Vagina (tissue), 2 donors: ENCODE data around the gene EML1.
"Not testable (repeated sequence)": the region's sequence is repeated elsewhere in the genome, so short reads cannot be mapped to it uniquely, and the experiment has no call there.

Source experiments
- POLR2A ChIP-seq, 2 donors: fragments of 450-650 bp; IDR thresholded peaks; one replicate each; pipeline ENCODE4 v1.6.1; 2017; ENCODE audit warnings: antibody characterized with exemption in 2 of 2, mild to moderate bottlenecking in 2 of 2, moderate library complexity in 2 of 2
- POLR2AphosphoS5 ChIP-seq, 2 donors: sonication (generic); formaldehyde crosslinking; IDR thresholded peaks; one replicate each; pipeline ENCODE4 v1.9.0; 2017; ENCODE audit warnings: antibody characterized with exemption in 2 of 2, mild to moderate bottlenecking in 2 of 2, low read depth in 1 of 2; ENCODE audit not compliant: insufficient read depth in 1 of 2
- TF ChIP-seq, protein P1 (sequence below), 3 experiments: fragments of 450-650 bp in 2 of 3; fragments of 200-600 bp in 1 of 3; sonication (generic) in 1 of 3; IDR thresholded peaks; one replicate each; pipeline ENCODE4 v1.5.1; 2017 to 2019; ENCODE audit warnings: antibody characterized with exemption in 3 of 3, mild to moderate bottlenecking in 2 of 3, moderate library complexity in 2 of 3

DNA sequence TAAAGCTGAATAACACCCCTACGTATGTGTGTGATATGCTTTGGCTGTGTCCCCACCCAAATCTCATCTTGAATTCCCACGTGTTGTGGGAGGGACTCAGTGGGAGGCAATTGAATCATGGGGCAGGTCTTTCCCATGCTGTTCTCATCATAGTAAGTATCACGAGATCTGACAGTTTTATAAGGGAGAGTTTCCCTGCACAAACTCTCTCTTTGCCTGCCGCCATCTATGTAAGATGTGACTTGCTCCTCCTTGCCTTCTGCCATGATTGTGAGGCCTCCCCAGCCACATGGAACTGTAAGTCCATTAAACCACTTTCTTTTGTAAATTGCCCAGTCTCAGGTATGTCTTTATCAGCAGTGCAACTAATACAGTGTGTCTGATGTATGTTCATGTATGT is 30.3 kb upstream of the EML1 start:
- TF ChIP-seq, protein P1, sequence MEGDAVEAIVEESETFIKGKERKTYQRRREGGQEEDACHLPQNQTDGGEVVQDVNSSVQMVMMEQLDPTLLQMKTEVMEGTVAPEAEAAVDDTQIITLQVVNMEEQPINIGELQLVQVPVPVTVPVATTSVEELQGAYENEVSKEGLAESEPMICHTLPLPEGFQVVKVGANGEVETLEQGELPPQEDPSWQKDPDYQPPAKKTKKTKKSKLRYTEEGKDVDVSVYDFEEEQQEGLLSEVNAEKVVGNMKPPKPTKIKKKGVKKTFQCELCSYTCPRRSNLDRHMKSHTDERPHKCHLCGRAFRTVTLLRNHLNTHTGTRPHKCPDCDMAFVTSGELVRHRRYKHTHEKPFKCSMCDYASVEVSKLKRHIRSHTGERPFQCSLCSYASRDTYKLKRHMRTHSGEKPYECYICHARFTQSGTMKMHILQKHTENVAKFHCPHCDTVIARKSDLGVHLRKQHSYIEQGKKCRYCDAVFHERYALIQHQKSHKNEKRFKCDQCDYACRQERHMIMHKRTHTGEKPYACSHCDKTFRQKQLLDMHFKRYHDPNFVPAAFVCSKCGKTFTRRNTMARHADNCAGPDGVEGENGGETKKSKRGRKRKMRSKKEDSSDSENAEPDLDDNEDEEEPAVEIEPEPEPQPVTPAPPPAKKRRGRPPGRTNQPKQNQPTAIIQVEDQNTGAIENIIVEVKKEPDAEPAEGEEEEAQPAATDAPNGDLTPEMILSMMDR (IDR thresholded peaks at IDR 0.05): not testable (repeated sequence)
- TF ChIP-seq POLR2A (IDR thresholded peaks at IDR 0.05); POLR2AphosphoS5 (IDR thresholded peaks at IDR 0.05; ENCODE audit: insufficient read depth in 1 of 2, low read depth in 1 of 2): not testable (repeated sequence)
